Parathyroid adenoma (tissue), 2 donors: Measurements from ENCODE around the gene RGS19.

Experiments
- H2AFZ ChIP-seq: fragments of 300-600 bp; sonication (generic); one replicate; pipeline ENCODE4 v1.7.0; 2017; ENCODE audit warnings: antibody characterized with exemption, mild to moderate bottlenecking
- H3K27ac ChIP-seq: fragments of 300-600 bp; sonication (generic); one replicate; pipeline ENCODE4 v1.7.0; 2017
- H3K27me3 ChIP-seq: fragments of 300-600 bp; sonication (generic); one replicate; pipeline ENCODE4 v1.7.0; 2017; ENCODE audit warnings: low read length; ENCODE audit not compliant: control insufficient read depth, insufficient read depth
- H3K36me3 ChIP-seq: fragments of 300-600 bp; sonication (generic); one replicate; pipeline ENCODE4 v1.7.0; 2017; ENCODE audit warnings: low read length; ENCODE audit not compliant: control insufficient read depth, insufficient read depth
- H3K4me1 ChIP-seq: fragments of 300-600 bp; sonication (generic); one replicate; pipeline ENCODE4 v1.7.0; 2017; ENCODE audit warnings: control low read depth
- H3K4me2 ChIP-seq: fragments of 300-600 bp; sonication (generic); one replicate; pipeline ENCODE4 v1.7.0; 2017; ENCODE audit warnings: low read length
- H3K4me3 ChIP-seq: fragments of 300-600 bp; sonication (generic); one replicate; pipeline ENCODE4 v1.7.0; 2017; ENCODE audit warnings: low read depth, low read length
- H3K79me2 ChIP-seq: fragments of 300-600 bp; sonication (generic); one replicate; pipeline ENCODE4 v1.7.0; 2017; ENCODE audit warnings: control low read depth
- H3K9ac ChIP-seq: fragments of 300-600 bp; sonication (generic); one replicate; pipeline ENCODE4 v1.7.0; 2017; ENCODE audit warnings: mild to moderate bottlenecking
- H3K9me3 ChIP-seq: fragments of 300-600 bp; sonication (generic); one replicate; pipeline ENCODE4 v1.7.0; 2017; ENCODE audit warnings: low read length; ENCODE audit not compliant: control insufficient read depth
- TF ChIP-seq, protein P1 (sequence below): fragments of 300-600 bp; sonication (generic); IDR thresholded peaks from one replicate; pipeline ENCODE4 v1.7.0; 2017; ENCODE audit warnings: antibody characterized with exemption, mild to moderate bottlenecking
- donor health status: primary hyperparathyroidism.

RGS19 gene

DNA sequence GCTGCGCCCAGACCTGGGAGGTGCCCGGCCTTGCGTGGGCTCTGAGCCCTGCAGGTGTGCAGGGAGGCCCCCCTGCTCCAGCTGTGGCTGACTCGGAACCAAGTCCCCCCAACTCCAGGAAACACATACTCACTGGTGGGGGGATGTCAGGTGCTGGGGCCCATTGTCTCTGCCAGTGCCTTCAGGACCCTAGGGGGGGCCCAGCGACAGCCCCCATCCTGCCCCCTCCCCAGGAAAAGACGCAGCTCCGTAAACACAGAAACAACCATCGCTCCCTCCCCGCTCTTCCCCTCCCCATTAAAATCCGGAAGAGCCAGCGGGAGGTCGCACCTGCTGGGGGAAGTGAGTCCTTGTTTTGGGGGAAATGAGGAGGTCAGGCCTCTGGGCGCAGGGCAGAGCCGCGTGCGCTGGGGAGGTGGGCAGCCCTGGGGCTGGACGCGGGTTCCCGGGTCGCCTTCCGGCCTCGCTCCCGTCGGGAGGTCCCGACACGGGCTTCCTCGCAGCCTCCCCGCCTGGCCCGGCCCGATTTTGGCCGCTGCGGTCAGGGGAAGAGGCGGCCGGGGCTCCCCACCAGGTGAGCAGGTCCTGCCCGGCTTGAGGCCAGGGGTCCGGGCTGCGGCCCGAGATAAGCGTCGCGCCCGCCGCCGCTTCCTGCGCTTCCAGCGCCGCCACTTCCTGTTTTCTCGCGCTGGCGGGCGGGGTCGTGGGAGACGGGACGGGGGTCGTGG is 37.1 kb downstream of the RGS19 start:
- peak overlapping the region; percentile 61 for H3K4me2 ChIP-seq
- no peak overlapping the region for H3K9ac ChIP-seq
- peak overlapping the region; percentile 36 for H3K27ac ChIP-seq
- peak overlapping the region; percentile 70 for H2AFZ ChIP-seq
- no peaks in the 10 kb centered on the region for H3K9me3 ChIP-seq
- TF ChIP-seq, protein P1, sequence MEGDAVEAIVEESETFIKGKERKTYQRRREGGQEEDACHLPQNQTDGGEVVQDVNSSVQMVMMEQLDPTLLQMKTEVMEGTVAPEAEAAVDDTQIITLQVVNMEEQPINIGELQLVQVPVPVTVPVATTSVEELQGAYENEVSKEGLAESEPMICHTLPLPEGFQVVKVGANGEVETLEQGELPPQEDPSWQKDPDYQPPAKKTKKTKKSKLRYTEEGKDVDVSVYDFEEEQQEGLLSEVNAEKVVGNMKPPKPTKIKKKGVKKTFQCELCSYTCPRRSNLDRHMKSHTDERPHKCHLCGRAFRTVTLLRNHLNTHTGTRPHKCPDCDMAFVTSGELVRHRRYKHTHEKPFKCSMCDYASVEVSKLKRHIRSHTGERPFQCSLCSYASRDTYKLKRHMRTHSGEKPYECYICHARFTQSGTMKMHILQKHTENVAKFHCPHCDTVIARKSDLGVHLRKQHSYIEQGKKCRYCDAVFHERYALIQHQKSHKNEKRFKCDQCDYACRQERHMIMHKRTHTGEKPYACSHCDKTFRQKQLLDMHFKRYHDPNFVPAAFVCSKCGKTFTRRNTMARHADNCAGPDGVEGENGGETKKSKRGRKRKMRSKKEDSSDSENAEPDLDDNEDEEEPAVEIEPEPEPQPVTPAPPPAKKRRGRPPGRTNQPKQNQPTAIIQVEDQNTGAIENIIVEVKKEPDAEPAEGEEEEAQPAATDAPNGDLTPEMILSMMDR, result no peak
- H3K36me3 ChIP-seq, result no peaks in the 10 kb centered on the region
- H3K4me1 ChIP-seq, result peaks cover 4% of the 10 kb centered on the region
- H3K79me2 ChIP-seq, result no peaks in the 10 kb centered on the region
- no peaks in the 10 kb centered on the region for H3K27me3 ChIP-seq
- no peak overlapping the region for H3K4me3 ChIP-seq

DNA sequence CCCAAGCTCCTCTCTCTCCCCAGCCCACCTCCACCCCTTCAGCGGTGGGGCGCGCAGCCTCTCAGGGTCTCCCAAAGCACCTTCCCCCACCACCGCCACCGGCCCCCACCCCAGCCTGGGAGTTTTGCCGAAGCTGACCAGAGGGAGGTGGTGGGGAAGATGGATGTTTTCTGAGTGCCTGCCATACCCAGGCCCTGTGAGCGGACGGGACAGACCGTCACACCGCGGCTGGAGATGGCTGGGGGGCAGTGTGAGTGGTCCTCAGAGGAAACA is 37.6 kb downstream of the RGS19 start:
- no peak overlapping the region for H3K4me3 ChIP-seq
- H2AFZ ChIP-seq, result no peak overlapping the region
- no peak overlapping the region for H3K27ac ChIP-seq
- no peak overlapping the region for H3K4me2 ChIP-seq
- TF ChIP-seq, protein P1, result no peak
- no peaks in the 10 kb centered on the region for H3K79me2 ChIP-seq
- H3K9me3 ChIP-seq, result no peaks in the 10 kb centered on the region
- H3K4me1 ChIP-seq, result peaks cover 4% of the 10 kb centered on the region
- no peaks in the 10 kb centered on the region for H3K36me3 ChIP-seq
- H3K27me3 ChIP-seq, result no peaks in the 10 kb centered on the region
- no peak overlapping the region for H3K9ac ChIP-seq

DNA sequence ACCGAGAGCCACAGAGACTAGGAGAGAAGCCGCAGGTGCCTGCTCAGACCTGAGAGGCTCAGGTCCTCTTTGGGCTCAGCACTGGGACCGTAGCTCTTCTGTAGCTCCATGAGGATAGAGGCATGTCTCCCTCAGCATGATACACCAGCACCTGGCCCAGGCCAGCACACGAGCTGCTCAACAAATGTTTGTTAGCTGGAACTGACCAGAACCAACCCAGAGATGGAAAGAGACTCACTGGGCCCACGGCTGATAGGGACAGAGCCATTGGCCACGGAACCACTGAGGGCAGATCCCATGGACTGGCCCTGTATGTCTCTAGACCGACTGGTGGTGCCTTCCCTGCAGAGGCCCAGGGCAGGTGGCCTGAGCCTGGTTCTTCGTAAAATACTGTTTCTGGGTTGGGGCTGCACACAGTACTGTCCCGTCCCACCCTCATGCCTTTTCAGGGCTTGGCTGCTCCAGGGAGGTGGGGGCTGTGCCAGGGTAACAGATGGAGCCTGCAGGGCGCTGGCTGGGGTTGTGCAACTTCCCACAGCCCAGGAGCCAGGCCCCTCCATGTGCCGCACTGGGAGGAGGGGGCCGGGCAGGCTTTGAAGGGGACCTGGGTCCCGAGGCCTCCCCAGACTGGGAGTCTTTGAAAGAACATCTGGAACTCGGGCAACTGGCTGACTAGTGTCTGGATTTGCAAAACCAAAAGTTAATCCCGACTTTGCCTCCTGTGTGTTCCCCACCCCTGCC is 38.1 kb downstream of the RGS19 start:
- Histone ChIP-seq H3K79me2 (no peaks in the 10 kb centered on the region), H3K4me1 (peaks cover 4% of the 10 kb centered on the region), H3K4me2 (no peak overlapping the region), H3K9ac (no peak overlapping the region), H3K4me3 (no peak overlapping the region), H3K27me3 (no peaks in the 10 kb centered on the region), H2AFZ (no peak overlapping the region), H3K36me3 (no peaks in the 10 kb centered on the region), H3K9me3 (no peaks in the 10 kb centered on the region), H3K27ac (no peak overlapping the region)
- TF ChIP-seq, protein P1, result no peak

DNA sequence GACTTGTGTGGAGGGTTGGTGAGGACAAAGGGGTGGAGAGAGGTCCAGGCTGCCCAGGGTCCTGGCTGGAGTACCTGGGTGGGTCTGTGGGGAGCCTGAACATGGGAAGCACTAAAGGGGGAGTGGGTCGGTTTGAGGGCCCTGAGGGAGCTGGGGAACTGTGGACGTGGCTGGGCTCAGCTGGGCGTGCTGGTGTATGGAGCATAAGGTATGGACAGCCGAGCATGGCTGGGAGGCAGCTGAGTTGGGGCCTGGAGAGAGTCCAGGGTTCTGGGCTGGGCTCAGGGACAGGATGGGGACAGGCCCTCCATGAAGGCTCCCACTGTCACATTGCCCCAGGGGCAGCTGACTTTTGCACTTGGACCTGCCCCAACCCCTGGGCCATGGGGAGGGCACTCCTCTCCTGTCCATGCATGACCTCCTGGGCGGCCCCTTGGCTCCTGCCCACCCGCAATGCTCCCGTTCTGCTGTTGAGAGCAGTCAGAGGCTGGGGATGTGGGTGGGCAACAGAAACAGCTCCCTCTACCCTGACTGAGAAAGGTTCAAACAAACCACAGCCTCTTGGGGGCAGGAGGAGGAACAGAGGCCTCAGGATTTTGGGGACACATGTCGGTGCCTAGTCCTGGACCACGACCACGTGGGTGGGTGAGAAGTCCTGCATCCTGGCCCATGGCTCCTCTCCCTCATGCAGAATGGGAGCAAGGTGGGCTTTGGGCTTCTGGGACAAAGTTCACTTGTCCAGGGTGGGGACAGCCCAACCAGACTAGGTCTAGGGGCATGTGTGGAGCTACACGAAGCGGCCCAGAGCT is 38.9 kb downstream of the RGS19 start:
- no peak overlapping the region for H3K4me2 ChIP-seq
- no peaks in the 10 kb centered on the region for H3K79me2 ChIP-seq
- H3K4me3 ChIP-seq, result no peak overlapping the region
- no peak overlapping the region for H2AFZ ChIP-seq
- no peak overlapping the region for H3K27ac ChIP-seq
- no peaks in the 10 kb centered on the region for H3K27me3 ChIP-seq
- TF ChIP-seq, protein P1, result no peak
- H3K9ac ChIP-seq, result no peak overlapping the region
- H3K9me3 ChIP-seq, result no peaks in the 10 kb centered on the region
- H3K36me3 ChIP-seq, result no peaks in the 10 kb centered on the region
- peaks cover 4% of the 10 kb centered on the region for H3K4me1 ChIP-seq
